GM19452 (cell line): ENCODE measurements around the gene CYFIP2.
"Not testable (repeated sequence)": the region's sequence is repeated elsewhere in the genome, so short reads cannot be mapped to it uniquely, and the experiment has no call there.

Source experiments
- ATAC-seq: cut with Tn5 transposase; IDR thresholded peaks from one replicate; pipeline ENCODE4 v1.9.1; 2021; ENCODE audit not compliant: unreplicated experiment

Gene CYFIP2

DNA sequence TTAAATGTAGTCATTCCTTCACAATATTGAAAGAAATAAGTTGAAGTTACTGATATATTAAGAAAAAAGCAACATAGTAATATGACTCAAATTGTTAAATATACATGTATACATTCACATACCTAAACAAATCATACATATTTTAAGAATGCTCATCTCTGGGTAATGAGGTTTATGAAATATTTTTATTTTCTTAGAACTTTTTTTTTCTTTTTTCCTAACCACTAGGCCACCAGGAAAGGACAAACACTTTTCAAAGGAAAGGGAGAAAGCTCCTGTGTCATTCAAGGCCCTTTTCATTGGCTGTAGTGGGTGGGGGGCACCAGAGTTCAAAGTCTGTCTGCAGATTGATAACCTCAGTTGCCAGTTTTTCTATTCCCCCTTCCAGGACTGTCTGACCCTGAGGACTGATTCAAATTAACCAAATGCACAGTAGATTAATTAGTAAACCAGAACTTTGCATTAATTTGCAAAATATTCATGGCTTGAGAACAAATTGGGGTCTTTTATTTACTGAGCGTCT, 121.2 kb downstream of the CYFIP2 start:
- ATAC-seq = no peak

DNA sequence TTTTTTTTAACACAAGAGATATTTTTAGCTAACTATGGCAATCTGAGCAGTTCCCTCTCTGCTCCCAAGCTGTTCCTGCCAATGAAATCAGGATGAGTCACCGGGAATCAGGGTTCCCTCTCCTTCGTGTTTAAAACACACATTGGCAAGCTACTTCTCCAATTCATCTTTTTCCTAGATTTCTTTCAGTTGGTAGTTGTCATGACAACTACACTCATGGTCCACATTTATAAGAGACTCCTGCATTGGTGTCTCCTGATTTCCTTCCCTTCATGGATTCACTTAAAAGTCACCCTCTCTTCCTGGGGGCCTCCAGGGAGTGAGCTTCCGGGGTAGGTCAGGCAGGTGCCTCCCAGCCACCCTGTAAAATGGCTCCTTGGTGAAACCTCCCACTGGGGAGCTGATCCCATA, 121.8 kb downstream of the CYFIP2 start:
- no peak for ATAC-seq

DNA sequence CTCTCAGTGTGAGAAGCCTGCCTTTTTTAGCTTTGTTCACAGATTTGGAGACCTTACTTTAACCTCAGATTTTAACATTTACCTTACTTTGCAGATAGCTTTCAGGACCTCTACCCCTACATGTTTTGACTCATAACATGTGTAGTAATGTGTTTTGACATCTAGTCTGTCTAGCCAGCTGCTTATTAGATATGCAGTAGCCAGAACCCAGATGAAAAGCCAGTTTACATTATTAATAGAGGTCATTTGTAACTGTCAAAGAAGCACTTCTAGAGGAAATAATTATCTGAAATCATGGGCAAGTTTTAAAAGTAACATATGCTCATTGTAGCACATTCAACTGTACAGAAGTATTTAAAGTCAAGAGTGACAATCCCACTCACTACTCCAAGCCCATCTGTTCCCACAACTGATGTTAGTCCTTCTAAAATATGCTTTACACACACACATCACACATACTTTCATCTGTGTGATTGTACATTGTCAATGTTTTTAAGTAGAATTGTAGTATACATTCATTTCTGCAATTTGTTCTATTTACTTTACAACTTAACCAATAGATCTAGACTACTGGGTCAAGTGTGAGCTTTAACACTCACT, 122.3 kb downstream of the CYFIP2 start:
- no peak for ATAC-seq

DNA sequence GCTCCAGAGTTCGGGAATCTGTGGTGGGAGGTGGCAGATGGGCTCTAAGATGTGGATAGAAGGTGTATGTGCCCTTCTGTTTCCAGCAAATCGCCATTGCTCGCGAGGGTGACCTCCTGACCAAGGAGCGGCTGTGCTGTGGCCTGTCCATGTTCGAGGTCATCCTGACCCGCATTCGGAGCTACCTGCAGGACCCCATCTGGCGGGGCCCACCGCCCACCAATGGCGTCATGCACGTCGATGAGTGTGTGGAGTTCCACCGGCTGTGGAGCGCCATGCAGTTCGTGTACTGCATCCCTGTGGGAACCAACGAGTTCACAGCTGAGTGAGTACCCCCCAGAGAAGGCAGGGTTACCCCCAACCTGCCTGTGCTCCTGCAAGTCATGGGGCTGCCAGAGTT, 123.2 kb downstream of the CYFIP2 start:
- no peak for ATAC-seq

DNA sequence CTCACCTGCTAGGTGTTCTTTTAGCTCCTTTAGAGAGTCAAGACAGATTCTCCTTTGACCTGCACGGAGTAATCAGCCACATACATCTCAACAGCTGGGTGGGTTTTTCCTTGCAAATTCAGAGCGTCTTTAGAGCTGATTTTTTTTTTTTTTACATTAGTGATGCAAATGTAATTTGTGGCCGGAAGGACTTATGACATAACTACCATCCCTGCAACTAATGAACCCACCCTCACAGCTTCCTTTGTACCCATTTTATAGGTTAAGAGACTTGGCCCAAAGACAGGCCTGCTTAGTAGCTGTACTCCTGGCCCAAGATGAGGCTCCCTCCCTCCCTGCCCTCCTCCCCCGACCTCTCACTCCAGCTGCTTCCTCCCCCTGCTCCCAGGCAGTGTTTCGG, 124.2 kb downstream of the CYFIP2 start:
- ATAC-seq = no peak

DNA sequence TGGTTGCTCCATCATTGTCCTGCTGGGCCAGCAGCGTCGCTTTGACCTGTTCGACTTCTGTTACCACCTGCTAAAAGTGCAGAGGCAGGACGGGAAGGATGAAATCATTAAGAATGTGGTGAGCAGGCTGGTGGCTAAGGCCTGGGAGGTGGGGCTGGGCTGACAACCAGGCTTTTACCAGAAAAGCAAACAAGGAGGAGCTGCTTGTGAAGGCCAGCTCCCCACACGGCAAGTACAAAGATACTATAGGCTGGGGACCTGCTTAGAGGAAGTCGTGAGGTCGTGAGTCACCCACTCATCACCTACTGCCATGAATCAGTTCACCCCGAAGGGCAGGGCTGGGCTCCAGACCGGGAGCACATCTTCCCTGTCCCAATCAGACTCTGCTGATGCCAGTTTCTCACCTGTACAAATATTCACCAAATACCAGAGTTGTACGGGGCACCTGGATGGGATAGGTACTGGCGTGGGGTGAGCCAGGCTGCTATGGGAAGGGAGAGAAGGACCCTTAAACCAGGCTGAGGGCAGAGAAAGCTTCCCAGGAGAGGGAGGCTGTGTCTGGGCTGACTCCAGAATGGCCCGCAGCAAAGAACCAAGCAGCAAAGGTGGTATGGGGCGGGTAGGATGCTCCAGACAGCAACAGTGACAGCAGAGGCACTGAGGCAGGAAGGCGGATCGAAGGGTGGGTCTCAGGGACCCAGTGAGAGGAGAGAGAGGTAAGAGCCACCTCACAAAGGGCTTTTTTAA, 124.8 kb downstream of the CYFIP2 start:
- ATAC-seq = no peak

DNA sequence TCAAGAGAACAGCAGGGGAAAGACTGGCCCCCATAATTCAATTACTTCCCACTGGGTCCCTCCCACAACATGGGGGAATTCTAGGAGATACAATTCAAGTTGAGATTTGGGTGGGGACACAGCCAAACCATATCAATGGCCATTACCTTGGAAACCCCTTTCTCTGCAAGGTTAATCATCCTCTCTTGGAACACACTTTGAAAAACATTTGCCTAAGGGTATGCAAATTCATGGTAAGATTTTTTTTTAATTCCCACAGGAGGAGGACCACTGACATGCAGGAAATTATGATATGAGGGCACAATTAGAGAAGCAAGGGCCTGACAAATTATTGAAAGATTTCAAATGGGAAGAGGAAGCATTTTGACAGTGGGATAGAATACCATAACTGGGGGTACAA, 132.4 kb downstream of the CYFIP2 start:
- no peak for ATAC-seq

DNA sequence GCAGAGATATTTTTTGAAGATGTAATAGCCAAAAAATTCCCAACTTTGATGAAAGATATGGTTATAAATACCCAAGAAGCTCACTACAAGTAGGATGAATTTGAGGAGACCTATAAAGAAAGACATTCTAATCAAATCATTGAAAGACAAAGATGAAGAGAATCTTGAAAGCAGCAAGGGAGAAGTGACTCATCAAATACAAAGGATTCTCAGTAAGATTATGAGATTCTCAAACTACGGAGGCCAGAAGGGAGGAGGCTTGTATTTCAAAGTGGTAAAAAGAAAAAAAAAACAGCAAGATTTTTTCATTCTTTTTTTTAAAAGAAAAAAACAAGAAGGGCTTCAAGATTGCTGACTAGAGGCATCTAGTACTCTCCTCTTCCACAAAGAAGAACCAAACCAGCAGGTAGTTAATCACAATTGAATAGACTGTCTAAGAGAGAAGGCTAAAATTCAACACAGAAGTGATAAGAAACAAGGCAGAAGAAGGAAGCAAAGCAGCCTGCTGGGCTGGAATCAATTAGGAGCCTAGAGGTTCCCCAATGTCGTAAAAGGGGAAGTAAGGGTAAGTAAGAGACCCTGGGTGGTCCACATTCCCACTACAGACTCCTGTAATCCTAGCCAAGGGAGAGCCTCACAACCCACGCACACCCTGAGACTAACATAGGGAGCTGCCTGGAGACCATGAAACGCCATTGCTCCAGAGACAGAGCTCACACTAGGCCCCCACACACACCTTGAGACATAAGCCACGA, 135.0 kb downstream of the CYFIP2 start:
- no peak for ATAC-seq

DNA sequence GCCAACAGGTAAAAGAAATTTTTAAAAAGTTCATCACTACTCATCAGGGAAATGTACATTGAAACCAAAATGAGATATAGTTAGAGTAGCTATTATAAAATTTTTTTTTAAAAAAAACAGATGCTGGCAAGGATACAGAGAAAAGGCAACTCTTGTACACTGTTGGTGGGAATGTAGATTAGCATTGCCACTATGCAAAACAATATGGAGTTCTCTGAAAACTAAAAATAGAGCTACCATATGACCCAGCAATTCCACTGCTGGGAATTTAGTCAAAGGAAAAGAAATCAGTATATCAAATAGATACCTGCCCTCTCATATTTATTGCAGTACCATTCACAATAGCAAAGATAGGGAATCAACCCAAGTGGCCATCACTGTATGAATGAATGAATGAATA, 149.9 kb downstream of the CYFIP2 start:
- no peak for ATAC-seq

DNA sequence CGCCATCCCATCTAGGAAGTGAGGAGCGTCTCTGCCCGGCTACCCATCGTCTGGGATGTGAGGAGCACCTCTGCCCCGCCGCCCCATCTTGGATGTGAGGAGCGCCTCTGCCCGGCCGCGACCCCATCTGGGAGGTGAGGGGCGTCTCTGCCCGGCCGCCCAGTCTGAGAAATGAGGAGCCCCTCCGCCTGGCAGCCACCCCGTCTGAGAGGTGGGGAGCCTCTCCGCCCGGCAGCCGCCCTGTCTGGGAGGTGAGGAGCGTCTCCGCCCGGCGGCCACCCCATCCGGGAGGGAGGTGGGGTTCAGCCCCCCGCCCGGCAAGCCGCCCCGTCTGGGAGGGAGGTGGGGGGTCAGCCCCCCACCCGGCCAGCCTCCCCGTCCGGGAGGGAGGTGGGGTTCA, 153.6 kb downstream of the CYFIP2 start:
- ATAC-seq = not testable (repeated sequence)

DNA sequence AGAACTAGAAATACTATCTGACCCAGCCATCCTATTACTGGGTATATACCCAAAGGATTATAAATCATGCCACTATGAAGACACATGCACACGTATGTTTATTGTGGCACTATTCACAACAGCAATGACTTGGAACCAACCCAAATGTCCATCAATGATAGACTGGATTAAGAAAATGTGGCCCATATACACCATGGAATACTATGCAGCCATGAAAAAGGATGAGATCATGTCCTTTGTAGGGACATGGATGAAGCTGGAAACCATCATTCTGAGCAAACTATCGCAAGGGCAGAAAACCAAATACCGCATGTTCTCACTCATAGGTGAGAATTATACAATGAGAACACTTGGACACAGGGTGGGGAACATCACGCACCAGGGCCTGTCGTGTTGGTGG, 164.0 kb downstream of the CYFIP2 start:
- ATAC-seq = not testable (repeated sequence)

DNA sequence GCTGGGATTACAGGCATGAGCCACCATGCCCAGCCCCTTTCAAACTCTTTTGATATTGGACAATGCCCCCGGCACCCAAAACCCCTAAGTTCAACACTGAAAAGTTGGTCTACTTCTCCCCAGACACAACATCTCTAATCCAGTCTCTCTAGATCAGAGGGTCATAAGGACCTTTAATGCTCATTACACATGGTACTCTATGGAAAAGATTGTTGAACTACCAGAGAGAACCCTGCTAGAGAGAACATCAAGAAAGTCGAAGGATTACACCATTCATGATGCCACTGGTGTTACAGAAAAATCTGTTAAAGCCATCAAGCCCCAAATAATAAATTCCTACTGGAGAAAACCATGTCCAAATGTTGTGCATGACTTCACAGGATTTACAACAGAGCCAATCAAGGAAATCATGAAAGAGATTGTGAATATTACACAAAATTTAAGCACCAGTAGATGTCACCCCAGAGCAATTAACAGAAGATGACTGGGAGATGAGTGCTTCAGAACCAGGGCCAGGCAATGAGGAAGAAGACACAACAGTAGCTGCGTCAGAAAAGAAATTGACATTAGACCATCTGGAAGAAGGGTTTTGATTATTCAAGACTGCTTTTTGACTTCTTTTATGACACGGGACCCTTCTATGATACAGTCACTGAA, 165.7 kb downstream of the CYFIP2 start:
- ATAC-seq = peak; percentile 75

DNA sequence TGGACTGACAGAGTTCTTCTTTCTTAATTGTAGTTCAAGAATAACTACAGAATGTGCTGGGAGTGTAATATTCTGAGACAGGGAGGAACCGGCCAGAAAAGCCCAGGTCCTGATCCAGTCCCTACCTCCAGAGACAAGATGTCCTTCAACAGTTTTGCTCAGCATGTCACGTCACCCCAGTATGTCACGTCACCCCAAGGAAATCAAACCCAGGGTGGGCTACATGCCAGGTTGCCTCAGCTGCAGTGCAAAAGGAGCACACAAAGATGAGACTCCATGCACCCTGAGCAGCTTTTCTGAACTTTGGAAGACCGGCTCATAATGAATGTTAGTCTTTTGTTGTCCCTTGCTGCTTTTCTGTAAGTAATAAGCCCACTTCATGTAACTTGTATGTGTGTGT, 168.2 kb downstream of the CYFIP2 start:
- ATAC-seq = no peak

DNA sequence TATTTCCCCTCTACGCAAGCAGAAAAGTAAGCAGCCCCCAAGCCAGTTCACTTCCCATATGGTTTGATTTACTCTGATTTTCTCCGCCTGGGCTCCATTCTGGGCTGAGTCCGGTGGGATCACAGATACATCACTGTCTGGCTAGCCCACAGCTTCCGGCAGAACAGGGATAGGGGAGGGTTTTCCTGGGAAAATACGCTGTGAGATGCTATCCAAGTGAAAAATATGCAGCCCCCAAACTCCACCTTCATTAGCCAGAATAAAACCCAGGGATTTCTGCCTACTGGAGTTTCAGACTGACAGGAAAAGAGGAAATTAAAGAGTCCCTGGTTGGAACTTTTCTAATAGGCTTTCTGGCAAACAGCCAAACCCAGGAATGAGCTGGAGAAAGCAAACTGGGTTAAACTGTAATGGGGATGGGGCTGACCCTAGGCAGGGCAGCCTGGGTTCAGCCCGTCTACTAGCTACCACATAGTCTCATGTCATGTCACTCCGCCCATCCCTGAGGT, 177.2 kb downstream of the CYFIP2 start:
- ATAC-seq = no peak

DNA sequence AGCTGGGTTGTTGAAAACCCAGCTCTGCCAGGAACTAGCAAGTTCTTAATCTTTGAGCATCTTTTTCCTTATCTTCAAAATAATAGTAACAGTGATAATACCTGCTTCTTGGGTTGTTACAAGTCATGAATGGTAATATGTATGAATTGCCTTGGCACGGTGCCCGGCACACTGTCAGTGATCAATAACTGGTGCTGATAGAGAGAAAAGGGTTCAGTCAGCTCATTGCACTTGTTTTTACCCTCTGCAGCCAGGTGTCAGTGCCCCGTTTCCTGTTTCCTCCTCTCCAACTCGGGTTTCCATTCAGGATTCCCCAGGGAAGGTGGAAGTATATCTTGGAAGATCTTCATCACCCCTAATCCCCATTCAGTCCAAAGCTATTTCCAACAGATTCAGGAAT, 178.3 kb downstream of the CYFIP2 start:
- ATAC-seq = no peak
